Large intestine (tissue), 3 donors: Measurements from ENCODE around the gene TMEM26. TPM values are rescaled to one million over a fixed set of nuclear protein-coding genes. Genes with fewer than 3 reads are reported as not detected.
A peak's percentile ranks its signal among the peaks of the same experiment; 100 is the strongest.

Experiments
- DNase-seq, 2 donors: peaks; one replicate each; pipeline versions ENCODE4 v3.0.0 to v3.0.0-alpha.2; 2013
- H3K27ac ChIP-seq: one replicate; pipeline ENCODE4 v1.5.1; 2013; ENCODE audit warnings: low read length
- H3K27me3 ChIP-seq: 2 replicates; pipeline ENCODE4 v1.6.1; 2013; ENCODE audit warnings: low read length; ENCODE audit not compliant: control insufficient read depth, insufficient read depth
- H3K36me3 ChIP-seq: 2 replicates; pipeline ENCODE4 v1.6.1; 2013; ENCODE audit warnings: low read length; ENCODE audit not compliant: control insufficient read depth, insufficient read depth
- H3K4me1 ChIP-seq: one replicate; pipeline ENCODE4 v1.6.1; 2013; ENCODE audit warnings: low read length; ENCODE audit not compliant: control insufficient read depth, insufficient read depth
- H3K4me3 ChIP-seq: one replicate; pipeline ENCODE4 v1.5.1; 2013; ENCODE audit warnings: low read length
- H3K9me3 ChIP-seq: one replicate; pipeline ENCODE4 v1.6.1; 2013; ENCODE audit warnings: mild to moderate bottlenecking, low read depth, low read length, moderate library complexity; ENCODE audit not compliant: control insufficient read depth
- WGBS: methylation state at CpG from one replicate; pipeline ENCODE4 v1.1.5; 2013; ENCODE audit warnings: low lambda C conversion rate; ENCODE audit not compliant: insufficient coverage; 5-methylcytosine and 5-hydroxymethylcytosine counted together
- polyA plus RNA-seq: library from polyadenylated mRNA; unstranded; fragments of 120-200 nt; gene quantifications from one replicate; pipeline ENCODE4 v1.2.1, GENCODE V29; 2013

Gene TMEM26
- polyA plus RNA-seq, 1 donor, result 5.0 TPM

DNA sequence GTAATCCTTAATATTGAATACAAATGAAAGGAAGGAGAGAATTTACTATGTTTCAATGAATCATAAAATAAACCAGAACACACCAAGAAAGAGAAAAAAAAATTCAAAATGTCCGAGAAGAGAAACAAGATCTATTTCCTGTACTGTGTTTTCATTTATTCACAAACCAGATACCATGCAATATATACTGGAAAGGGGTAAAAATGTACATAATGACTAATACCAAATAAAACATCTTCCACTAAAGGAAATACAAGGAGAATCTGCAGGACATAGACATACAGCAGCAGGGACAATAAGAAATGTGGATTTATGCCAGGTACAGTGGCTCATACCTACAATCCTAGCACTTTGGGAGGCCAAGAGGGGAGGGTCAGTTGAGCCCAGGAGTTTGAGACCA, 24.3 kb upstream of the TMEM26 start:
- peaks cover 3% of the 10 kb centered on the region for H3K4me1 ChIP-seq
- H3K4me3 ChIP-seq, result no peak overlapping the region
- 80% methylated on average over 1 of the region's 1 CpG for WGBS
- no peaks in the 10 kb centered on the region for H3K27me3 ChIP-seq
- H3K9me3 ChIP-seq, result no peaks in the 10 kb centered on the region
- DNase-seq, result no peak
- H3K27ac ChIP-seq, result no peak overlapping the region
- H3K36me3 ChIP-seq, result no peaks in the 10 kb centered on the region

DNA sequence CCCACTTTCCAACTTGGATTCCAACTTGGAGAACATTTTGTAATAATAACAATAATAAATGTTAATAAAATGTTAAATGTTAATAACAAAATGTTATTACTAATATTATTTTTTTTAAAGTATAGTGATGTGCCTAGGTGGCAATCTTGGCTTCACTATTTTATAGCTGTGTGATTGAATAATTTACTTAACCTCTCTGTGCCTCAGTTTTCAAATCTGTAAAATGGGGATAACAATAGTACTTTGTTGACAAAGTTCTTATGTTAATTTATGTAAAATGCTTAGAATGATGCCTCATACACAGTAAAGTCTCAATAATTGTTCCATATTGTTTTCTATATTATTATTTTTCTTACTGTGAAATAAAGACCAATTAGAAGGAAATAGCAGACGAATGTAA, 23.3 kb upstream of the TMEM26 start:
- H3K27ac ChIP-seq, result no peak overlapping the region
- no peak overlapping the region for H3K4me3 ChIP-seq
- 100% methylated on average over 1 of the region's 1 CpG for WGBS
- H3K36me3 ChIP-seq, result no peaks in the 10 kb centered on the region
- H3K4me1 ChIP-seq, result peaks cover 3% of the 10 kb centered on the region
- H3K27me3 ChIP-seq, result no peaks in the 10 kb centered on the region
- DNase-seq, result no peak
- no peaks in the 10 kb centered on the region for H3K9me3 ChIP-seq

DNA sequence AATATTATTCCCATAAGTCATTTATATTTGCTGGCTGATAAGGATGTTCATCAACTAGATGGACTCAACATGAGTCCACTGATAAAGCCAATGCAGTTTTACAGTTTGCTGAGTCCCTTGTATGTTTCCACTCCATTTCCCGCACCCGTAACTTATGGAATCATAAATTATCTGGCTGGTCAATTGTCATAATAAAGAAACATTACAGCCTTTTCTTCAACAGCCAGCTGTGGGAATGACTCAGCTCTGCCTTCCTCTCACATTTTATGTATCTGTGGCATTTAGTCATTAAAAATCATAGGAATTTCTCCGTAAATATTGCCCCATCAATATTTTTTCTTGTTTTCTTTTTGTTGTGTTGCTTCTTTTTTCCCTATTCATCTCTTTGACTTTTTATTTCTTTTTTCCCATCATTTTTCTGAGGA, 22.3 kb upstream of the TMEM26 start:
- DNase-seq, result no peak
- 87% methylated on average over 3 of the region's 3 CpGs for WGBS
- Histone ChIP-seq H3K27me3 (no peaks in the 10 kb centered on the region), H3K9me3 (no peaks in the 10 kb centered on the region), H3K4me1 (peaks cover 3% of the 10 kb centered on the region), H3K36me3 (no peaks in the 10 kb centered on the region), H3K27ac (no peak overlapping the region), H3K4me3 (no peak overlapping the region)

DNA sequence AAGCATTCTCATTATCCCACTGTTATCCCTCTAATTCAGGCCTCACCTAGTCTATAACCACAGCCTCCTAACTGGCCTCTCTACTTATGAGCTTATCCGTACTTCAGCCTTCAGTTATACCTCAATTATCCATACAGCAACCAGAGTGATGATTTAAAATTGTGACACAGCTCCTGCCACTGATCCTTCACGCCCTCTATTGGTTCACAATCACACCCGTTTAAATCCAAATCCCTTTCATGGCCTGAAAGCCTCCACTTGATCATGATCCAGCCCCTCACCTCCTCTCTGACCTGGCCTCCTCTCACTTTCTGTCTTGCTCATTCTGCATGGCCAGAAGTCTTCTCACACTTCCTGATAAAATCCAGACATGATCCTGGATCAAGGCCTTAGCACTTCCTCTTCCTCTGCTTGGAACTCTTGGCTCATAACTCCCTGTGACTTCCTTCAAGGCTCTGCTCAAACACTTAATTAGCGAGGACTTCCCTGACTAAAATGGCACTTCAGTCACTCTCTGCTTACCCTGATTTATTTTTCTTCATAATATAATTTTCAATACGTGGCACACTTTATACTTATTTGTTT, 19.0 kb upstream of the TMEM26 start:
- H3K36me3 ChIP-seq, result no peaks in the 10 kb centered on the region
- H3K4me1 ChIP-seq, result no peaks in the 10 kb centered on the region
- no peak overlapping the region for H3K27ac ChIP-seq
- no peaks in the 10 kb centered on the region for H3K9me3 ChIP-seq
- DNase-seq, result no peak
- H3K27me3 ChIP-seq, result no peaks in the 10 kb centered on the region
- H3K4me3 ChIP-seq, result no peak overlapping the region
- 90% methylated on average over 2 of the region's 5 CpGs for WGBS

DNA sequence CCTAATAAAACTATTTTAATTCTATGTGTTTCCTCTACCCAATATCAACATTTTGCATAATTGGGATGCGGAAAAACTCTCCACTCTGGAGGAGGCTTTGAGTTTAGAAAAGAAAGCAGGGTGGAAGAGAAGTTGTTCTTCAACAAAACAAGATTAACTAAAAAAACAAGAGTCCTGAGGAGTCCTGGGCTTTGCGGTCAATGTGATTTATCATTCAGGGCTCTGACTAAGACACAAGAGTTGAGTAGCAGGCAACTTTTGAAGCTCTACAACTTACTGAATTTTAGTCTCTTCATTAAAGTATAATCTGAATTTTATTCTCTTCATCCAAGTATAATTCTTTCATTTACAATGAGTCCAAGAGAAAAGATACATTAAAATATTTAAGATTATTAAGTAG, 18.3 kb upstream of the TMEM26 start:
- no peaks in the 10 kb centered on the region for H3K9me3 ChIP-seq
- no peak overlapping the region for H3K4me3 ChIP-seq
- no peak for DNase-seq
- WGBS, result 100% methylated on average over 1 of the region's 2 CpGs
- no peaks in the 10 kb centered on the region for H3K36me3 ChIP-seq
- H3K27me3 ChIP-seq, result no peaks in the 10 kb centered on the region
- H3K4me1 ChIP-seq, result no peaks in the 10 kb centered on the region
- no peak overlapping the region for H3K27ac ChIP-seq

DNA sequence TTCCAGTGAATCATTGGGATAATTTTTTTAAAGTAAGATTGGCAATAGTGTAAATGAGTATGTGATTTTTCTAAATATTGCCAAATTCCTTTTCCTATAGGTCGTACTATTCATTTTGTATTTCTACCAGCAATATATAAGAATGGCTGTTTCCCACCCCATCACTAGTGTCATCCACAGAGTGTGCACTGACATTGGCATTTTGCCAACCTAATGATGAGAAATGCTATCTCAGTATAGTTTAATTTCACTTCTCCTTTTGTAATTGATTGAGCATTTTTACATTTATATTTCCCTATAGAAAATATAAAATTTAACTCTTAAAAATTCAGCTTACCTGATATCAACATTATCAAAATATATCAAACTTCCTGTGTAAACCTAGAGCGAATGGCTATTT, 17.6 kb upstream of the TMEM26 start:
- 100% methylated on average over 1 of the region's 2 CpGs for WGBS

DNA sequence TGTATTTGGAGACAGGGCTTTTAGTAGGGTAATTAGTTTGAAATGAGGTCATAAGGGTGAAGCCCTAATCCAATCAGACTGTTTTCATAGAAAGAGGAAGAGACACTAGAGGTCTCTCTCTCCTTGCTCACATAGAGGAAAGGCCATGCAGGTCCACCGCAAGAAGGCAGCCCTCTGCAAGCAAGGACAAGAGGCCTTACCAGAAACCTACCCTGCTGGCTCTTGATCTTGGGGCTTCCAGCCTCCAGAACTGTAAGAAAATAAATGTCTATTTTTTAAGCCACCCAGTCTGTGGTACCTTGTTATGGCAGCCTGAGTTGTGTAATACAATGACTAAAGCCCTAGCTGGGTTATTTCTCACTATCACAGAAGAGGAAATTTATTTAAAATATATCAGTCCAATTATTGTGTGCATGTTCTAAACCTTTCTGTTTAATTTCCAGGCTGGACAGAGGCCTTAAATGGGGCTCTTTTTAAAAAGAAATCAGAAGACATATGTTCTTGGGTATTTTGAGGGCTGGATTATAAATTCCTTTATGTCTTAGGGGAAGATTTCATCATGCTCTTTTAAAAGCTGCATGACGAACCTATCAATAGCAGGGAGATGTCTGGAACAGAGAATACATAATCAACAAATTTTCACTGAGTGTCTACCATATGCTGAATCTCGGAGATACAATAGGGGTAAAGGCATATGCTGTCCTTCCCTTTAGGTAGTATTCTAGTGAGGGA, 12.9 kb upstream of the TMEM26 start:
- no peaks in the 10 kb centered on the region for H3K4me1 ChIP-seq
- no peak overlapping the region for H3K4me3 ChIP-seq
- no peaks in the 10 kb centered on the region for H3K27me3 ChIP-seq
- H3K9me3 ChIP-seq, result no peaks in the 10 kb centered on the region
- H3K36me3 ChIP-seq, result no peaks in the 10 kb centered on the region
- no CpG with 5 or more reads among the region's 3 CpGs for WGBS
- no peak for DNase-seq
- H3K27ac ChIP-seq, result no peak overlapping the region

More for the DNA sequence above, 17.6 kb upstream of the TMEM26 start:
- Histone ChIP-seq H3K9me3 (no peaks in the 10 kb centered on the region), H3K27me3 (no peaks in the 10 kb centered on the region), H3K4me3 (no peak overlapping the region), H3K36me3 (no peaks in the 10 kb centered on the region), H3K27ac (no peak overlapping the region), H3K4me1 (no peaks in the 10 kb centered on the region)
- DNase-seq, result no peak

DNA sequence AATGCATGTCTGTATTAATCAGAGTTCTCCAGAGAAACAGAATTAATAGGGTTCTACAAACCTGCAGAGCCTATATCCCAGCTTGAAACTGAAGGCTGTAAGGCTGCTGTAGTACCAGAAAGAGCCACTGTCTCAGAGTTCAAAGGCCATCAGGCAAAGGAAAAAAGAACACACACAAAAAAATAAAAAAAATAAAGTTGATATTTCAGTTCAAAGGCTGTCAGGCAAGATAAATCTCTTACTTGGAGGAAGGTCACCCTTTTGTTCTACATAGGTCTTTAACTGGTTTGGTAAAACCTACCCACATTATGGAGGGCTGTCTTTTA, 12.0 kb upstream of the TMEM26 start:
- no peaks in the 10 kb centered on the region for H3K4me1 ChIP-seq
- H3K27ac ChIP-seq, result no peak overlapping the region
- no peaks in the 10 kb centered on the region for H3K9me3 ChIP-seq
- H3K36me3 ChIP-seq, result no peaks in the 10 kb centered on the region
- DNase-seq, result no peak
- H3K27me3 ChIP-seq, result no peaks in the 10 kb centered on the region
- no peak overlapping the region for H3K4me3 ChIP-seq

DNA sequence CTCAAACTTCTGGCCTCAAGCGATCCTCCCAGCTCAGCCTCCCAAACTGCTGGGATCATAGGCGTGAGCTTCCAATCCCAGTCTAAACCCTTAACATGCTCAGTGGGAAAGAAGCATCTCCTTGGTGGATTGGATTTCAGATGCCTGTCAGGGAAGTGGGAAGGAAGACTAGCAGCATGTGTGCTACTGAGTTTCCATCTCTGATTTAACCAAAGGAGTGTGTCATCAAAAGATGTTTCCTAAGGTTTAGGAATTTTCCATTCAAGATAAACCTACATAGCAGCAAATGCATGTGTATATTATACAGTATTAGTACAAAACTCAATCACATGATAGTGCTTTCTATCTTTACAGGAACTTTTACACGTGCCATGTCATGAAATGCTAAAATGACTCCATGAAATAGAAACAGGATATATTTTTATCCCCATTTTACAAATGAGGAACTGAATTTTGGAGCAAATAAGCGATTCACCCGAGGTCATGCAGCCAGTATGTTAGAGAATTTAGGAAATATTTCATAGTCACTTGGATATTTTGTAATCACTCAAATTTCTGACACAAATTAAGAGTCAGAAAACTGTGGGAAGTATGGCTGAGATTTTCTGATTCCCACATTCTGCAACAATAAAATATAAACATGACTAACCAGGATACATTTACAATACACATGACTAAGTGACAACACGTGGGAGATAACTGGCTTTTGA, 11.4 kb upstream of the TMEM26 start:
- H3K27me3 ChIP-seq, result no peaks in the 10 kb centered on the region
- no peak for DNase-seq
- H3K27ac ChIP-seq, result no peak overlapping the region
- no peak overlapping the region for H3K4me3 ChIP-seq
- H3K4me1 ChIP-seq, result no peaks in the 10 kb centered on the region
- no peaks in the 10 kb centered on the region for H3K36me3 ChIP-seq
- H3K9me3 ChIP-seq, result no peaks in the 10 kb centered on the region
- WGBS, result 94% methylated on average over 3 of the region's 6 CpGs

DNA sequence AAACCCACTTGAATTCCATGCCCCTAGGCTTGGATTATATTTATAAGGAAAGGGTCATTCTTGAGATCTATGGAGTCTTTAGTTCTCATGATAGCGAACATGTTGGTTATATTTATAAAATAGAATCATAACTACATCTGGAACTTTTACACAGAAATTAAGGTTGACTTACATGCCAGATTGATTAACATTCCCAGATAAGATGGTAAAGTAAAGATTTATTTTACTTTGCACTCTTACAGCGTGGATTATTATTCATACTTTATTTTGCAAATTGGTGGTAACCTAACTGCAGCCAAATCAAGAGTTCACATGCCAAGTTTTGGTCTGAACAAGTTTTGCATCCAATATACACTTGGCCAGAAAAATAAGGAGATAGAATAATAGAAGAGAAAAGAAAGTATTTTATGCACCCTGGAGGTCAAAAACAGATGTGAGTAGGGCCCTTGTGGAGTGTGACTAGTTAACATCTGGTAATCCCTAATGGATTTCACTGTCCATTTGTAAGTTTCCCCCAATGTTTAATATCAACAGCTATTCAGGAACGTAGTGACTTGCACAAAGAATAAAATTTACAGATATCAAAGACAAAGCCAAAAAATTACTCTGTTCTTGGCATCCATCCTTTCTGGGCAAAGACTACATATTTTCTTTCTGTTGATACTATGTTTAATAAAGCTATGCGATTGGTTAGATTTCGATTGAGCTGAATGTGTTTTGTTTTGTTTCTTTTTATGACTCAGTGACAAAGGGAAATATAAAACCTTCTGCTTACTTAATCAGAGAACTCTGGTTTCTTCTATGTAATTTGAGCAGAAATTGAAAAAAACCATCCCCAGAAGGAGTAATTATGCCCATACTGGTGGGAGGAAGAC, 10.1 kb upstream of the TMEM26 start:
- peak in 1 of 2 donors; percentile 31 for DNase-seq
- no peaks in the 10 kb centered on the region for H3K4me1 ChIP-seq
- 75% methylated on average over 3 of the region's 5 CpGs for WGBS
- H3K9me3 ChIP-seq, result no peaks in the 10 kb centered on the region
- no peaks in the 10 kb centered on the region for H3K36me3 ChIP-seq
- no peak overlapping the region for H3K4me3 ChIP-seq
- H3K27ac ChIP-seq, result no peak overlapping the region
- peaks cover under 1% of the 10 kb centered on the region for H3K27me3 ChIP-seq
